ENCODE measurements around the gene NFS1.

DNA sequence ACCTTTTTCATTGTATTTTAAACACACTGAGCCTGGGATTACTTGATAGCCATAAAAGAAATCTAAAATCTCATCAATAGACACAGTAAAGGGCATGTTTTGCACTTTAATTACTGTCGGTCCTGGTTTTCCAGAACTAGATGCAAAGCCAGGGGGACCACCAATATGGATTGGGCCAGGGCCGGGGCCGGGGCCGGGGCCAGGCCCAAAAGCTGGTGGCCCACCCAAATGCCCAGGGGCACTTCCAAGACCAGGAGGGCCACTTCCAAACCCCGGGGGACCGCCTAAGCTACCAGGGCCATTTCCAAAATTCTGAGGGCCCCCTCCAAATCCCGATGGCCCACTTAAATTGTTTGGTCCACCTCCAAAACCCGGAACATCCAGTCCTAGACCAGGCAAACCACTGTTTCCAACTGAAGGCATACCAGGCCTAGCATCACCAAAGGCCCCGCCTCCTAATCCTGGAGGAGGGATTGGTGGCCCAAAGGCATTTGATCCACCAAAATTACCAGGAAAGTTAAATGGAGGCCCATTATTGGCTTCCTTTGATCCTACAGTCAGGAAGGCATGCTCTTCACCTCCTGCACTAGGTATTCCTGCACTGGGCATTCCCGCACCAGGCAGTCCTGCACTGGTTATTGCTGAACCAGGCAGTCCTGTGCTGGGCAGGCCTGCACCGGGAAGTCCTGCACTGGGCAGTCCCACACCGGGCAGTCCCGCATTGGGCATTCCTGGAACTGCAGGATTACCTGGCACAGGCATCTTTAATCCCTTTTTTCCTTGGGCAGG is 46.3 kb downstream of the NFS1 start:
- TF ChIP-seq, protein P1, sequence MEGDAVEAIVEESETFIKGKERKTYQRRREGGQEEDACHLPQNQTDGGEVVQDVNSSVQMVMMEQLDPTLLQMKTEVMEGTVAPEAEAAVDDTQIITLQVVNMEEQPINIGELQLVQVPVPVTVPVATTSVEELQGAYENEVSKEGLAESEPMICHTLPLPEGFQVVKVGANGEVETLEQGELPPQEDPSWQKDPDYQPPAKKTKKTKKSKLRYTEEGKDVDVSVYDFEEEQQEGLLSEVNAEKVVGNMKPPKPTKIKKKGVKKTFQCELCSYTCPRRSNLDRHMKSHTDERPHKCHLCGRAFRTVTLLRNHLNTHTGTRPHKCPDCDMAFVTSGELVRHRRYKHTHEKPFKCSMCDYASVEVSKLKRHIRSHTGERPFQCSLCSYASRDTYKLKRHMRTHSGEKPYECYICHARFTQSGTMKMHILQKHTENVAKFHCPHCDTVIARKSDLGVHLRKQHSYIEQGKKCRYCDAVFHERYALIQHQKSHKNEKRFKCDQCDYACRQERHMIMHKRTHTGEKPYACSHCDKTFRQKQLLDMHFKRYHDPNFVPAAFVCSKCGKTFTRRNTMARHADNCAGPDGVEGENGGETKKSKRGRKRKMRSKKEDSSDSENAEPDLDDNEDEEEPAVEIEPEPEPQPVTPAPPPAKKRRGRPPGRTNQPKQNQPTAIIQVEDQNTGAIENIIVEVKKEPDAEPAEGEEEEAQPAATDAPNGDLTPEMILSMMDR (IDR thresholded peaks at IDR 0.05) = no peak
- no peak for TF ChIP-seq POLR2A (IDR thresholded peaks at IDR 0.05)
